ENCODE data around the gene CACNA1A.

CACNA1A gene

DNA sequence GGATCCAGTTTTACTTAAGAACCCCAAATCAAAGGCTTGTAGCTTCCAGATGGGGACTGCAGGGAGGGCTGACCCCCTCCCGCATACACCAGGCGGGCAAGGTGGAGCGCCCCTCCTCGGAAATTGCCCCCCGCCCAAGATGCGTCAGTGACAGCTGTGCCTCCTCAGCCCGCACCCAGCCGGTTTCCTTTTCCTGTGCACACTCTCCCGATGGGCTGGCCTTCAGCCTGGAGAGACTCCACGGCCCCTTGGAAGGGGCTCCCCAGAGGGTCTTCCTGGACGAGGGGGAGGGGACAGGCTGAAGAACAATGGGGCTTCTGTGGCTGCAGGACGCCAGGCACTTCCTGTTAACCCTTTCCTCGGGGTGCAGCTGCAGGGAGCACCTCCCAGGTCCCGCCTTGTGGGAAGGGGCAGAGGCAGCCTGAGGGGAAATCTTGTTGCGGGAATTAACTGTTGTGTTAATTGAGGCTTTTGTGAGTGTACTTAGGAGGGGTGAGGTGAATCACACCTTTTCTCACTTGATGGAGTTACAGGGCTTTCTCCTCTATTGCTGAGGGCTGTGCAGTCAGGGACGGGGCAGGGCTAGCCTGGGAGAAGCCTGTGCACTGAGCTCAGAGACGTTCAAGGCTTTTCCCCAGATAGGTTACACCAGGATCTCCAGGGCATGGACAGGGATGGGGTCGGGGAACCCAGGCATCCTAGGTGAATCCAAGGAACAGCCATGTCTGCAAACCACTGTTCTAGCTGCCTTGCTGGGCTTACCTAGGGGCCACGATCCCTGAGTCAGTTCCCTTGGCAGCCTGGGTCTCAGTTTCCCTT, 341.7 kb downstream of the CACNA1A start (continued):
- peak; percentile 88 for TF ChIP-seq ZBTB17 (tag by site-specific recombination; IDR thresholded peaks at IDR 0.05)
- no peak for TF ChIP-seq ZNF768 (tag by site-specific recombination; IDR thresholded peaks at IDR 0.05)
- TF ChIP-seq ZNF76 (tag by site-specific recombination; IDR thresholded peaks at IDR 0.05; ENCODE audit: borderline replicate concordance, low read depth): no peak; the same call in 1 of the 2 replicates
- no peak for TF ChIP-seq ZNF248 (tag by site-specific recombination; IDR thresholded peaks at IDR 0.05)
- TF ChIP-seq, protein P1, sequence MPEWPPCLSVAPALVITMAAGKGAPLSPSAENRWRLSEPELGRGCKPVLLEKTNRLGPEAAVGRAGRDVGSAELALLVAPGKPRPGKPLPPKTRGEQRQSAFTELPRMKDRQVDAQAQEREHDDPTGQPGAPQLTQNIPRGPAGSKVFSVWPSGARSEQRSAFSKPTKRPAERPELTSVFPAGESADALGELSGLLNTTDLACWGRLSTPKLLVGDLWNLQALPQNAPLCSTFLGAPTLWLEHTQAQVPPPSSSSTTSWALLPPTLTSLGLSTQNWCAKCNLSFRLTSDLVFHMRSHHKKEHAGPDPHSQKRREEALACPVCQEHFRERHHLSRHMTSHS (tag by site-specific recombination; IDR thresholded peaks at IDR 0.05): no peak
- TF ChIP-seq ZBTB21 (tag by site-specific recombination; IDR thresholded peaks at IDR 0.05): 0 out of 2 replicates have a peak, but pooled peaks have one; percentile 14
- TF ChIP-seq, protein P2, sequence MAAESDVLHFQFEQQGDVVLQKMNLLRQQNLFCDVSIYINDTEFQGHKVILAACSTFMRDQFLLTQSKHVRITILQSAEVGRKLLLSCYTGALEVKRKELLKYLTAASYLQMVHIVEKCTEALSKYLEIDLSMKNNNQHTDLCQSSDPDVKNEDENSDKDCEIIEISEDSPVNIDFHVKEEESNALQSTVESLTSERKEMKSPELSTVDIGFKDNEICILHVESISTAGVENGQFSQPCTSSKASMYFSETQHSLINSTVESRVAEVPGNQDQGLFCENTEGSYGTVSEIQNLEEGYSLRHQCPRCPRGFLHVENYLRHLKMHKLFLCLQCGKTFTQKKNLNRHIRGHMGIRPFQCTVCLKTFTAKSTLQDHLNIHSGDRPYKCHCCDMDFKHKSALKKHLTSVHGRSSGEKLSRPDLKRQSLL (tag by site-specific recombination; IDR thresholded peaks at IDR 0.05): 0 out of 2 replicates have a peak, but pooled peaks have one; percentile 12
- TF ChIP-seq ZNF23 (tag by site-specific recombination; IDR thresholded peaks at IDR 0.05; ENCODE audit: borderline replicate concordance): no peak
- 0 out of 2 replicates have a peak, but pooled peaks have one; percentile 19 for TF ChIP-seq ZEB2 (tag by site-specific recombination; IDR thresholded peaks at IDR 0.05)
- TF ChIP-seq, protein P3, sequence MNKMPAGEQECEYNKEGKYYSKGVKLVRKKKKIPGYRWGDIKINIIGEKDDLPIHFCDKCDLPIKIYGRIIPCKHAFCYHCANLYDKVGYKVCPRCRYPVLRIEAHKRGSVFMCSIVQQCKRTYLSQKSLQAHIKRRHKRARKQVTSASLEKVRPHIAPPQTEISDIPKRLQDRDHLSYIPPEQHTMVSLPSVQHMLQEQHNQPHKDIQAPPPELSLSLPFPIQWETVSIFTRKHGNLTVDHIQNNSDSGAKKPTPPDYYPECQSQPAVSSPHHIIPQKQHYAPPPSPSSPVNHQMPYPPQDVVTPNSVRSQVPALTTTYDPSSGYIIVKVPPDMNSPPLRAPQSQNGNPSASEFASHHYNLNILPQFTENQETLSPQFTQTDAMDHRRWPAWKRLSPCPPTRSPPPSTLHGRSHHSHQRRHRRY (tag by site-specific recombination; IDR thresholded peaks at IDR 0.05): no peak
- TF ChIP-seq ZNF16 (tag by site-specific recombination; IDR thresholded peaks at IDR 0.05; ENCODE audit: low read depth): no peak
- no peak for TF ChIP-seq ZNF791 (tag by site-specific recombination; IDR thresholded peaks at IDR 0.05)
- TF ChIP-seq ZNF24 (tag by site-specific recombination; IDR thresholded peaks at IDR 0.05): peak; percentile 67; the same call in 1 of the 2 replicates
- no peak for TF ChIP-seq ZNF426 (tag by site-specific recombination; IDR thresholded peaks at IDR 0.05)
- peak; percentile 72; the same call in 1 of the 2 replicates for TF ChIP-seq IKZF3 (tag by site-specific recombination; IDR thresholded peaks at IDR 0.05)
- no peak for TF ChIP-seq ZNF501 (tag by site-specific recombination; IDR thresholded peaks at IDR 0.05)
- TF ChIP-seq, protein P4, sequence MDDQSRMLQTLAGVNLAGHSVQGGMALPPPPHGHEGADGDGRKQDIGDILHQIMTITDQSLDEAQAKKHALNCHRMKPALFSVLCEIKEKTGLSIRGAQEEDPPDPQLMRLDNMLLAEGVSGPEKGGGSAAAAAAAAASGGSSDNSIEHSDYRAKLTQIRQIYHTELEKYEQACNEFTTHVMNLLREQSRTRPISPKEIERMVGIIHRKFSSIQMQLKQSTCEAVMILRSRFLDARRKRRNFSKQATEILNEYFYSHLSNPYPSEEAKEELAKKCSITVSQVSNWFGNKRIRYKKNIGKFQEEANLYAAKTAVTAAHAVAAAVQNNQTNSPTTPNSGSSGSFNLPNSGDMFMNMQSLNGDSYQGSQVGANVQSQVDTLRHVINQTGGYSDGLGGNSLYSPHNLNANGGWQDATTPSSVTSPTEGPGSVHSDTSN (CRISPR knock-in tag; IDR thresholded peaks at IDR 0.05): no peak
- no peak for TF ChIP-seq BCL11A (tag by site-specific recombination; IDR thresholded peaks at IDR 0.05; ENCODE audit: low read depth)
- no peak for TF ChIP-seq ZNF174 (tag by site-specific recombination; IDR thresholded peaks at IDR 0.05)
- no peak for TF ChIP-seq ZNF658 (tag by site-specific recombination; IDR thresholded peaks at IDR 0.05)
- TF ChIP-seq ZNF707 (tag by site-specific recombination; IDR thresholded peaks at IDR 0.05): no peak
- TF ChIP-seq MEIS1 (CRISPR knock-in tag; IDR thresholded peaks at IDR 0.05; ENCODE audit: borderline replicate concordance): no peak
- no peak for TF ChIP-seq ZNF350 (tag by site-specific recombination; IDR thresholded peaks at IDR 0.05)
- TF ChIP-seq ZNF529 (tag by site-specific recombination; IDR thresholded peaks at IDR 0.05; ENCODE audit: insufficient replicate concordance): no peak
- no peak for TF ChIP-seq ZNF19 (tag by site-specific recombination; IDR thresholded peaks at IDR 0.05; ENCODE audit: low read depth)
- TF ChIP-seq, protein P5, sequence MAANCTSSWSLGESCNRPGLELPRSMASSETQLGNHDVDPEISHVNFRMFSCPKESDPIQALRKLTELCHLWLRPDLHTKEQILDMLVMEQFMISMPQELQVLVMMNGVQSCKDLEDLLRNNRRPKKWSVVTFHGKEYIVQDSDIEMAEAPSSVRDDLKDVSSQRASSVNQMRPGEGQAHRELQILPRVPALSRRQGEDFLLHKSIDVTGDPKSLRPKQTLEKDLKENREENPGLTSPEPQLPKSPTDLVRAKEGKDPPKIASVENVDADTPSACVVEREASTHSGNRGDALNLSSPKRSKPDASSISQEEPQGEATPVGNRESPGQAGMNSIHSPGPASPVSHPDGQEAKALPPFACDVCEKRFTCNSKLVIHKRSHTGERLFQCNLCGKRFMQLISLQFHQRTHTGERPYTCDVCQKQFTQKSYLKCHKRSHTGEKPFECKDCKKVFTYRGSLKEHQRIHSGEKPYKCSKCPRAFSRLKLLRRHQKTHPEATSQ (tag by site-specific recombination; IDR thresholded peaks at IDR 0.05): no peak
- TF ChIP-seq, protein P6, sequence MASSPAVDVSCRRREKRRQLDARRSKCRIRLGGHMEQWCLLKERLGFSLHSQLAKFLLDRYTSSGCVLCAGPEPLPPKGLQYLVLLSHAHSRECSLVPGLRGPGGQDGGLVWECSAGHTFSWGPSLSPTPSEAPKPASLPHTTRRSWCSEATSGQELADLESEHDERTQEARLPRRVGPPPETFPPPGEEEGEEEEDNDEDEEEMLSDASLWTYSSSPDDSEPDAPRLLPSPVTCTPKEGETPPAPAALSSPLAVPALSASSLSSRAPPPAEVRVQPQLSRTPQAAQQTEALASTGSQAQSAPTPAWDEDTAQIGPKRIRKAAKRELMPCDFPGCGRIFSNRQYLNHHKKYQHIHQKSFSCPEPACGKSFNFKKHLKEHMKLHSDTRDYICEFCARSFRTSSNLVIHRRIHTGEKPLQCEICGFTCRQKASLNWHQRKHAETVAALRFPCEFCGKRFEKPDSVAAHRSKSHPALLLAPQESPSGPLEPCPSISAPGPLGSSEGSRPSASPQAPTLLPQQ (tag by site-specific recombination; IDR thresholded peaks at IDR 0.05): no peak
- no peak for TF ChIP-seq ZNF473 (tag by site-specific recombination; IDR thresholded peaks at IDR 0.05)
- no peak for TF ChIP-seq ZNF416 (tag by site-specific recombination; IDR thresholded peaks at IDR 0.05)
- TF ChIP-seq TRIM28 (IDR thresholded peaks at IDR 0.05; ENCODE audit: borderline replicate concordance, low read length): peak; percentile 63; the same call in 1 of the 2 replicates
- TF ChIP-seq, protein P7, sequence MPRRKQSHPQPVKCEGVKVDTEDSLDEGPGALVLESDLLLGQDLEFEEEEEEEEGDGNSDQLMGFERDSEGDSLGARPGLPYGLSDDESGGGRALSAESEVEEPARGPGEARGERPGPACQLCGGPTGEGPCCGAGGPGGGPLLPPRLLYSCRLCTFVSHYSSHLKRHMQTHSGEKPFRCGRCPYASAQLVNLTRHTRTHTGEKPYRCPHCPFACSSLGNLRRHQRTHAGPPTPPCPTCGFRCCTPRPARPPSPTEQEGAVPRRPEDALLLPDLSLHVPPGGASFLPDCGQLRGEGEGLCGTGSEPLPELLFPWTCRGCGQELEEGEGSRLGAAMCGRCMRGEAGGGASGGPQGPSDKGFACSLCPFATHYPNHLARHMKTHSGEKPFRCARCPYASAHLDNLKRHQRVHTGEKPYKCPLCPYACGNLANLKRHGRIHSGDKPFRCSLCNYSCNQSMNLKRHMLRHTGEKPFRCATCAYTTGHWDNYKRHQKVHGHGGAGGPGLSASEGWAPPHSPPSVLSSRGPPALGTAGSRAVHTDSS (tag by site-specific recombination; IDR thresholded peaks at IDR 0.05): no peak
- peak; percentile 77 for TF ChIP-seq ZBTB48 (tag by site-specific recombination; IDR thresholded peaks at IDR 0.05)

Measured in HEK293 (cell line).